ENCODE results near the gene EFR3B. TPM values are rescaled to one million over a fixed set of nuclear protein-coding genes. Genes with fewer than 3 reads are reported as not detected.

Gene EFR3B
- total RNA-seq, 1 experiment from 2014 or later = 7.0 TPM

GRCh38 chr2:25104736-25105135 is 62.9 kb downstream of the EFR3B start:
- Histone ChIP-seq H3K23ac (ENCODE audit: insufficient read length, low read depth, low read length) (no peak overlapping the region), H2AK5ac (ENCODE audit: insufficient read length, low read length) (no peak overlapping the region), H4K20me1 (ENCODE audit: control insufficient read depth, insufficient read depth, insufficient read length) (no peaks in the 10 kb centered on the region), H4K91ac (ENCODE audit: insufficient read length, low read depth, low read length) (no peak overlapping the region), H3K14ac (ENCODE audit: insufficient read depth, low read length) (no peak overlapping the region), H3K4me2 (ENCODE audit: insufficient read depth, insufficient read length, low read length) (no peak overlapping the region), H3K4me1 (ENCODE audit: insufficient read depth, low read length) (no peaks in the 10 kb centered on the region), H3K27ac (ENCODE audit: insufficient read length, low read depth, low read length) (no peak overlapping the region), H3K18ac (ENCODE audit: insufficient read length, low read depth, low read length) (no peak overlapping the region), H3K79me1 (ENCODE audit: insufficient read depth, low read depth, low read length, poor library complexity, severe bottlenecking) (no peaks in the 10 kb centered on the region), H4K8ac (replicated peaks; ENCODE audit: insufficient read length, low read depth, low read length) (no peak overlapping the region), H4K5ac (ENCODE audit: insufficient read length, low read depth, low read length) (no peak overlapping the region), H2BK15ac (ENCODE audit: low read depth, low read length) (no peak overlapping the region), H2BK120ac (ENCODE audit: low read depth, low read length, poor library complexity, severe bottlenecking) (no peak overlapping the region), H2AFZ (ENCODE audit: low read length) (no peak overlapping the region), H3K9ac (ENCODE audit: extremely low read depth, insufficient read length, low read length) (no peak overlapping the region), H2BK12ac (ENCODE audit: insufficient read length, low read depth, low read length) (no peak overlapping the region), H3K56ac (ENCODE audit: insufficient read length, low read depth, low read length) (no peak overlapping the region), H3K27me3 (ENCODE audit: insufficient read depth, low read length) (no peaks in the 10 kb centered on the region), H2BK5ac (ENCODE audit: insufficient read length, low read length) (no peak overlapping the region), H3K4ac (ENCODE audit: low read depth, low read length) (no peak overlapping the region), H3T11ph (ENCODE audit: low read length) (no peak overlapping the region), H2BK20ac (ENCODE audit: low read depth, low read length, poor library complexity, severe bottlenecking) (no peak overlapping the region), H3K23me2 (ENCODE audit: insufficient read length, low read depth, low read length, poor library complexity, severe bottlenecking) (no peaks in the 10 kb centered on the region), H3K9me3 (ENCODE audit: control insufficient read depth, low read depth, low read length) (no peaks in the 10 kb centered on the region), H3K79me2 (ENCODE audit: insufficient read depth, low read length) (no peaks in the 10 kb centered on the region)
- Mint-ChIP-seq H3K36me3 (ENCODE audit: insufficient read depth in 1 of 3, low read depth in 3 of 3) (peaks cover 0 to 5% (median 0%) of the 10 kb centered on the region in 3 experiments; a peak in 2 of 7 replicates), H3K9me3 (no peaks in the 10 kb centered on the region), H3K27ac (no peak overlapping the region), H3K4me3 (no peak overlapping the region), H3K27me3 (ENCODE audit: low read depth) (no peaks in the 10 kb centered on the region), H3K4me1 (peaks cover 4 to 10% of the 10 kb centered on the region in 2 experiments; a peak in 3 of 4 replicates)
- no CpG with 5 or more reads among the region's 5 CpGs for WGBS (ENCODE audit: extremely low coverage, insufficient read length, low lambda C conversion rate)
- no peak for DNase-seq
- no peak for TF ChIP-seq CTCF (conservative IDR thresholded peaks at IDR 0.05)
